HEK293 (cell line): ENCODE measurements around the gene TEAD1.

Source experiments
- ZNF785 ChIP-seq: fragments of 450-650 bp; formaldehyde crosslinking; IDR thresholded peaks from 2 replicates; pipeline ENCODE4 v1.5.1; 2016; ENCODE audit warnings: missing biosample characterization, missing genetic modification characterization
- TF ChIP-seq, protein P1 (sequence below): fragments of 450-650 bp; formaldehyde crosslinking; IDR thresholded peaks from 2 replicates; pipeline ENCODE4 v1.5.1; 2016; ENCODE audit warnings: missing biosample characterization, missing genetic modification characterization
- TF ChIP-seq, protein P2 (sequence below): fragments of 450-650 bp; formaldehyde crosslinking; IDR thresholded peaks from 2 replicates; pipeline ENCODE4 v1.5.1; 2016; ENCODE audit warnings: missing biosample characterization, missing genetic modification characterization

DNA sequence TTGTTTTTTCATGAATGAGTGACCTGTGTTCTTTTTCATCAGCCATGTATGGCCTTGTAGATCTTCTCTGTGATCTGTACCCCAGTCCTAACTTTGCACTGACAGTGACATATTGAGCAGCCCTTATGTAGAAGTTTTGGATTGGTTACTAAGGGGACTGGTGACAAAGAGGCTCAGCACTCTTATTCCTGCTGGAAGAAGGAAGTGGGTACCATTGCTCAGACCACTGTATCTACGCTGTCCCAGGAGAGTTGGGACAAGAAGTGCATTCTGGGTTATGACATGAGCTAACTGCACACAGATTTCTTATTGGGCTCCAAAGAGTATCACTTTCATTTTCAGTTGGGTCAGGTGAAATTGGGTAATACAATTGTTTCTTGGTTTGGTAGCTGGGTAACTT is 227.1 kb downstream of the TEAD1 start:
- TF ChIP-seq ZNF785 (tag by site-specific recombination) = no peak
- TF ChIP-seq, protein P1, sequence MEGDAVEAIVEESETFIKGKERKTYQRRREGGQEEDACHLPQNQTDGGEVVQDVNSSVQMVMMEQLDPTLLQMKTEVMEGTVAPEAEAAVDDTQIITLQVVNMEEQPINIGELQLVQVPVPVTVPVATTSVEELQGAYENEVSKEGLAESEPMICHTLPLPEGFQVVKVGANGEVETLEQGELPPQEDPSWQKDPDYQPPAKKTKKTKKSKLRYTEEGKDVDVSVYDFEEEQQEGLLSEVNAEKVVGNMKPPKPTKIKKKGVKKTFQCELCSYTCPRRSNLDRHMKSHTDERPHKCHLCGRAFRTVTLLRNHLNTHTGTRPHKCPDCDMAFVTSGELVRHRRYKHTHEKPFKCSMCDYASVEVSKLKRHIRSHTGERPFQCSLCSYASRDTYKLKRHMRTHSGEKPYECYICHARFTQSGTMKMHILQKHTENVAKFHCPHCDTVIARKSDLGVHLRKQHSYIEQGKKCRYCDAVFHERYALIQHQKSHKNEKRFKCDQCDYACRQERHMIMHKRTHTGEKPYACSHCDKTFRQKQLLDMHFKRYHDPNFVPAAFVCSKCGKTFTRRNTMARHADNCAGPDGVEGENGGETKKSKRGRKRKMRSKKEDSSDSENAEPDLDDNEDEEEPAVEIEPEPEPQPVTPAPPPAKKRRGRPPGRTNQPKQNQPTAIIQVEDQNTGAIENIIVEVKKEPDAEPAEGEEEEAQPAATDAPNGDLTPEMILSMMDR (tag by site-specific recombination) = no peak
- TF ChIP-seq, protein P2, sequence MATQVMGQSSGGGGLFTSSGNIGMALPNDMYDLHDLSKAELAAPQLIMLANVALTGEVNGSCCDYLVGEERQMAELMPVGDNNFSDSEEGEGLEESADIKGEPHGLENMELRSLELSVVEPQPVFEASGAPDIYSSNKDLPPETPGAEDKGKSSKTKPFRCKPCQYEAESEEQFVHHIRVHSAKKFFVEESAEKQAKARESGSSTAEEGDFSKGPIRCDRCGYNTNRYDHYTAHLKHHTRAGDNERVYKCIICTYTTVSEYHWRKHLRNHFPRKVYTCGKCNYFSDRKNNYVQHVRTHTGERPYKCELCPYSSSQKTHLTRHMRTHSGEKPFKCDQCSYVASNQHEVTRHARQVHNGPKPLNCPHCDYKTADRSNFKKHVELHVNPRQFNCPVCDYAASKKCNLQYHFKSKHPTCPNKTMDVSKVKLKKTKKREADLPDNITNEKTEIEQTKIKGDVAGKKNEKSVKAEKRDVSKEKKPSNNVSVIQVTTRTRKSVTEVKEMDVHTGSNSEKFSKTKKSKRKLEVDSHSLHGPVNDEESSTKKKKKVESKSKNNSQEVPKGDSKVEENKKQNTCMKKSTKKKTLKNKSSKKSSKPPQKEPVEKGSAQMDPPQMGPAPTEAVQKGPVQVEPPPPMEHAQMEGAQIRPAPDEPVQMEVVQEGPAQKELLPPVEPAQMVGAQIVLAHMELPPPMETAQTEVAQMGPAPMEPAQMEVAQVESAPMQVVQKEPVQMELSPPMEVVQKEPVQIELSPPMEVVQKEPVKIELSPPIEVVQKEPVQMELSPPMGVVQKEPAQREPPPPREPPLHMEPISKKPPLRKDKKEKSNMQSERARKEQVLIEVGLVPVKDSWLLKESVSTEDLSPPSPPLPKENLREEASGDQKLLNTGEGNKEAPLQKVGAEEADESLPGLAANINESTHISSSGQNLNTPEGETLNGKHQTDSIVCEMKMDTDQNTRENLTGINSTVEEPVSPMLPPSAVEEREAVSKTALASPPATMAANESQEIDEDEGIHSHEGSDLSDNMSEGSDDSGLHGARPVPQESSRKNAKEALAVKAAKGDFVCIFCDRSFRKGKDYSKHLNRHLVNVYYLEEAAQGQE (tag by site-specific recombination) = no peak
